ENCODE measurements around the gene TBC1D9B.

DNA sequence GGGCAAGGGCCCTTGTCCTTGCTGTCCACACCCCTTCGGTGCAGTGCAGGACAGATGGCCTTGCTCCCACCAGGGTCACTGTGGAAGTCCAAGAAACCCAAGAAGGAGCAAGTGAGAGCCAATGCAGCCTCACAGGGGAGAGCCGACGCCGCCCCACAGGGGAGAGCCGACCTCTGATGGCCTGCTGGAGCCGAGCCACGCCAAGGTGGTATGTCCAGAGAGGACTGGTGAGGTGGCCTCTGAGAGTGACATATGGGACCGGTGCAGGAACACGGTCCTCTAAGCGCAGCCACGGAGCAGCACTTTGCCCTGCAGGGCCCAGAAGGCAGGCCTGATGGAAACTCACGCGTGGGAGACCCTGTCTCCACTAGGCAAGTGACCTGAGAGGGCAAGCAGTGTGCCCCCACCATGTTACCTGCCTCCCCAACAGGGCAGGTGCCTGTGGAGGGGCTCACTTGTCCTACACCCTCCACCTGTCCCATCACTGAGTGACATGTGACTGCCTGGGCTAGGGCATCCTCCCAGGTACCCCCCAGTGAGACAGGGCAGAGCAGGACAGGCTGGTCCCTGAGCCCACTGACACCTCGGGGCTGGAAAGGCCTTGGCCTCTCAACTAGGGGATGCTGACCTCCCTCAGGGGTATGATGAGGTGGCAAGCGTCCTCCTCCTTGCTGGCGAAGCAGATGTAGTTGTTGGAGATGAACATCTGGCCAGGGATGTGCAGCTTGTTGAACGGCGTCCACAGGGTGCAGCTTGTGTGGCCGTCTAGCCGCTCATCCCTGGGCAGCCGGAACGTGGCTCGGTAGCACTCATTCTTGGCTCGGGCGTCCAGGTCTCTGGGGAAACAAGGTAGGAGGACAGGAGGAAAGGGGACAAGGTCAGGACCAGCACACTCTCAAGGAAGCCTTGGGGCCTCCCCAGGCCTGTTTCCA lies 16.7 kb downstream of the TBC1D9B start:
- TF ChIP-seq POLR2A (IDR thresholded peaks at IDR 0.05) (no peak), CTCF (IDR thresholded peaks at IDR 0.05 in 4 of 5, conservative IDR thresholded peaks at IDR 0.05 in 1 of 5) (no peak)

All from gastrocnemius medialis (tissue), 4 donors.